ENCODE measurements around the gene ERN1. TPM values are rescaled to one million over a fixed set of nuclear protein-coding genes. Genes with fewer than 3 reads are reported as not detected.

ERN1 gene
- total and polyA plus RNA-seq, 2 of the 13 experiments (the other 11 are each of a cell fraction or from before 2014, with no cell fraction given) = 6.0 to 12.7 TPM

GRCh38 chr17:64007838-64008282 lies 122.1 kb downstream of the ERN1 start (continued):
- TF ChIP-seq ZBTB33 (CRISPR knock-in tag; IDR thresholded peaks at IDR 0.05) = no peak; the same call in 1 of the 2 replicates
- TF ChIP-seq CBX1 (IDR thresholded peaks at IDR 0.05; ENCODE audit: low read depth) = no peak
- TF ChIP-seq ZNF619 (CRISPR knock-in tag; IDR thresholded peaks at IDR 0.05) = no peak
- TF ChIP-seq HNF4G (IDR thresholded peaks at IDR 0.05; ENCODE audit: borderline replicate concordance, low read depth, low read length) = peak; percentile 84
- TF ChIP-seq HNF4G (CRISPR knock-in tag; IDR thresholded peaks at IDR 0.05; ENCODE audit: borderline replicate concordance, low read depth) = peak; percentile 24; the same call in 1 of the 2 replicates
- TF ChIP-seq ZNF710 (CRISPR knock-in tag; IDR thresholded peaks at IDR 0.05; ENCODE audit: borderline replicate concordance) = peak; percentile 51; the same call in 1 of the 2 replicates
- TF ChIP-seq ZNF343 (CRISPR knock-in tag; IDR thresholded peaks at IDR 0.05) = no peak
- no peak for TF ChIP-seq CSRNP1 (CRISPR knock-in tag; IDR thresholded peaks at IDR 0.05)
- TF ChIP-seq SKIL (CRISPR knock-in tag; IDR thresholded peaks at IDR 0.05; ENCODE audit: borderline replicate concordance) = no peak
- 0 out of 2 replicates have a peak, but pooled peaks have one; percentile 20 for TF ChIP-seq SP5 (CRISPR knock-in tag; IDR thresholded peaks at IDR 0.05; ENCODE audit: borderline replicate concordance, low read depth)
- no peak for TF ChIP-seq RAD21 (CRISPR knock-in tag; IDR thresholded peaks at IDR 0.05)
- TF ChIP-seq ZNF280B (CRISPR knock-in tag; IDR thresholded peaks at IDR 0.05; ENCODE audit: borderline replicate concordance) = no peak
- 0 out of 2 replicates have a peak, but pooled peaks have one; percentile 20 for TF ChIP-seq SP4 (CRISPR knock-in tag; IDR thresholded peaks at IDR 0.05)
- TF ChIP-seq GZF1 (CRISPR knock-in tag; IDR thresholded peaks at IDR 0.05) = no peak
- TF ChIP-seq HNF1A (IDR thresholded peaks at IDR 0.05; ENCODE audit: low read depth) = no peak
- no peak for TF ChIP-seq HNF1A (CRISPR knock-in tag; IDR thresholded peaks at IDR 0.05; ENCODE audit: borderline replicate concordance)

Measured in HepG2 (cell line).